B cell (primary cell): Measurements from ENCODE around the gene ZFP92. TPM values are rescaled to one million over a fixed set of nuclear protein-coding genes. Genes with fewer than 3 reads are reported as not detected.

Experiments
- ATAC-seq: fragments of 200-7000 bp; cut with Tn5 transposase; one replicate; pipeline ENCODE4 v1.10.0; 2021; ENCODE audit warnings: low read depth, mild to moderate bottlenecking, moderate number of reproducible peaks, moderate library complexity
- CTCF ChIA-PET: fragments of 350-600 bp; sonication (Branson Sonifier 250); formaldehyde crosslinking; loops from one replicate; lab custom pipeline; 2021; ENCODE audit warnings: antibody characterized with exemption, inconsistent platforms; lab: Charles Lee
- POLR2A ChIA-PET: fragments of 350-600 bp; sonication (Branson Sonifier 250); formaldehyde crosslinking; loops from one replicate; lab custom pipeline; 2021; ENCODE audit warnings: antibody characterized with exemption; lab: Charles Lee
- DNase-seq: peaks from one replicate; pipeline ENCODE4 v3.0.0; 2013
- H2AFZ ChIP-seq: 2 replicates; pipeline ENCODE4 v1.6.1; 2012; ENCODE audit warnings: mild to moderate bottlenecking, low read depth, low read length; ENCODE audit not compliant: insufficient read depth, poor library complexity, severe bottlenecking
- H3K27ac ChIP-seq, 2 donors: 1 replicate in 1 of 2; 2 replicates in 1 of 2; pipeline ENCODE4 v1.5.1; 2012 to 2013; ENCODE audit warnings: low read length in 2 of 2, mild to moderate bottlenecking in 2 of 2, moderate library complexity in 1 of 2
- H3K27me3 ChIP-seq, 4 experiments: fragments of 200-600 bp in 1 of 4; sonication (generic) in 1 of 4; replicated peaks in 1 of 4; 1 replicate in 2 of 4; 2 replicates in 2 of 4; pipeline versions ENCODE4 v1.6.1 to v1.7.0; 2013 to 2016; ENCODE audit warnings: low read length in 3 of 4, mild to moderate bottlenecking in 2 of 4, mixed read lengths in 1 of 4, moderate library complexity in 1 of 4; ENCODE audit not compliant: insufficient read depth in 4 of 4, control insufficient read depth in 3 of 4; ENCODE audit errors: control extremely low read depth in 1 of 4
- H3K36me3 ChIP-seq, 2 experiments: replicated peaks in 1 of 2; 1 replicate in 1 of 2; 2 replicates in 1 of 2; pipeline versions ENCODE4 v1.6.1 to v1.7.1; 2013; ENCODE audit warnings: low read length in 1 of 2; ENCODE audit not compliant: insufficient read depth in 2 of 2, control insufficient read depth in 1 of 2; ENCODE audit errors: control extremely low read depth in 1 of 2, extremely low read depth in 1 of 2
- H3K4me1 ChIP-seq, 2 donors: fragments of 200-600 bp in 1 of 2; sonication (generic) in 1 of 2; 1 replicate in 1 of 2; 2 replicates in 1 of 2; pipeline versions ENCODE4 v1.5.1 to v1.6.1; 2013 to 2017; ENCODE audit warnings: low read length in 2 of 2; ENCODE audit not compliant: control insufficient read depth in 2 of 2, insufficient read depth in 2 of 2
- H3K4me2 ChIP-seq: replicated peaks from 2 replicates; pipeline ENCODE3; 2012; ENCODE audit warnings: mild to moderate bottlenecking, low read depth, low read length; ENCODE audit not compliant: poor library complexity, severe bottlenecking
- H3K4me3 ChIP-seq, 5 experiments: fragments of 200-600 bp in 1 of 5; sonication (generic) in 1 of 5; 1 replicate in 3 of 5; 2 replicates in 2 of 5; pipeline versions ENCODE4 v1.5.1 to v1.7.0; 2011 to 2016; ENCODE audit warnings: low read length in 4 of 5, mild to moderate bottlenecking in 4 of 5, low read depth in 2 of 5, control low read depth in 1 of 5, moderate library complexity in 1 of 5; ENCODE audit not compliant: insufficient read depth in 1 of 5; ENCODE audit errors: control extremely low read depth in 1 of 5, extremely low read depth in 1 of 5
- H3K79me2 ChIP-seq: fragments of 200-600 bp; sonication (generic); one replicate; pipeline ENCODE4 v1.6.0; 2016; ENCODE audit warnings: low read length; ENCODE audit not compliant: control insufficient read depth, insufficient read depth
- H3K9ac ChIP-seq: fragments of 200-600 bp; sonication (generic); 2 replicates; pipeline ENCODE4 v1.6.1; 2017; ENCODE audit warnings: mild to moderate bottlenecking, low read length, moderate library complexity
- H3K9me3 ChIP-seq, 3 donors: one replicate each; pipeline versions ENCODE4 v1.6.1 to v1.7.1; 2013; ENCODE audit warnings: low read length in 2 of 3; ENCODE audit not compliant: control insufficient read depth in 2 of 3, insufficient read depth in 1 of 3; ENCODE audit errors: control extremely low read depth in 1 of 3
- H4K20me1 ChIP-seq: 2 replicates; pipeline ENCODE4 v1.6.0; 2012; ENCODE audit warnings: mild to moderate bottlenecking, low read length; ENCODE audit not compliant: insufficient read depth, control insufficient read depth, poor library complexity, severe bottlenecking
- H3K27ac Mint-ChIP-seq: one replicate; pipeline ENCODE4 v1.8.0; 2021; ENCODE audit warnings: mixed read lengths
- H3K27me3 Mint-ChIP-seq: one replicate; pipeline ENCODE4 v1.8.0; 2021; ENCODE audit warnings: mixed read lengths
- H3K4me1 Mint-ChIP-seq: one replicate; pipeline ENCODE4 v1.8.0; 2021; ENCODE audit warnings: mixed read lengths
- H3K4me3 Mint-ChIP-seq: one replicate; pipeline ENCODE4 v1.8.0; 2021; ENCODE audit warnings: mixed read lengths
- H3K9me3 Mint-ChIP-seq: one replicate; pipeline ENCODE4 v1.8.0; 2022; ENCODE audit warnings: mixed read lengths; ENCODE audit not compliant: insufficient read depth
- CTCF ChIP-seq: fragments of 200-600 bp; IDR thresholded peaks from one replicate; pipeline ENCODE4 v1.8.0; 2022; ENCODE audit warnings: antibody characterized with exemption, mild to moderate bottlenecking
- EZH2 ChIP-seq: IDR thresholded peaks from 2 replicates; pipeline ENCODE4 v1.6.1; 2012; ENCODE audit warnings: borderline replicate concordance, low read depth, mild to moderate bottlenecking, moderate library complexity, low read length; ENCODE audit not compliant: insufficient read depth, poor library complexity, severe bottlenecking
- WGBS: methylation state at CpG from one replicate; pipeline ENCODE4 v1.1.5; 2013; ENCODE audit warnings: missing lambda C conversion rate; ENCODE audit not compliant: insufficient coverage; 5-methylcytosine and 5-hydroxymethylcytosine counted together
- intact Hi-C: fragments of 100-400 bp; cut with micrococcal nuclease; formaldehyde crosslinking; loops from one replicate; pipeline ENCODE4 v1.10.0; 2022
- polyA plus RNA-seq: library from polyadenylated mRNA; depleted of rRNA; stranded (reverse); fragments of >200 nt; gene quantifications from 2 replicates; pipeline ENCODE4 v1.2.3, GENCODE V29; 2012
- total RNA-seq, 2 donors: library from RNA; stranded (reverse); fragments of 120-200 nt in 1 of 2; gene quantifications; 1 replicate in 1 of 2; 2 replicates in 1 of 2; pipeline versions ENCODE4 v1.2.3 to v1.2.4, GENCODE V29; 2013 to 2022

The ZFP92 gene
- total and polyA plus RNA-seq, 2 donors (not counting 1 experiment from before 2014, with no cell fraction given), result 0.24 to 1.6 TPM

GRCh38 chrX:153377727-153378126, 33.5 kb upstream of the ZFP92 start:
- Histone ChIP-seq H4K20me1 (no peaks in the 10 kb centered on the region), H3K4me2 (no peak overlapping the region), H3K4me3 (no peak overlapping the region), H3K27ac (no peak overlapping the region), H3K36me3 (no peaks in the 10 kb centered on the region), H3K27me3 (peaks cover 0 to 3% (median 0%) of the 10 kb centered on the region in 4 experiments), H3K79me2 (no peaks in the 10 kb centered on the region), H3K4me1 (no peaks in the 10 kb centered on the region), H3K9ac (no peak overlapping the region), H2AFZ (no peak overlapping the region), H3K9me3 (no peaks in the 10 kb centered on the region)
- POLR2A ChIA-PET, result no interaction called here
- intact Hi-C loops, result no loop called here
- Mint-ChIP-seq H3K9me3 (no peaks in the 10 kb centered on the region), H3K4me1 (no peaks in the 10 kb centered on the region), H3K4me3 (no peak overlapping the region), H3K27ac (no peak overlapping the region), H3K27me3 (no peaks in the 10 kb centered on the region)
- TF ChIP-seq EZH2 (no peak), CTCF (no peak)
- ATAC-seq, result no peak
- no CpG with 5 or more reads among the region's 3 CpGs for WGBS
- no peak for DNase-seq
- CTCF ChIA-PET, result no interaction called here

- H4K20me1 ChIP-seq, result no peaks in the 10 kb centered on the region
- CTCF ChIA-PET, result no interaction called here
- Mint-ChIP-seq H3K27ac (no peak overlapping the region), H3K27me3 (no peaks in the 10 kb centered on the region), H3K4me3 (no peak overlapping the region), H3K9me3 (no peaks in the 10 kb centered on the region), H3K4me1 (no peaks in the 10 kb centered on the region)
- intact Hi-C loops, result no loop called here
- no peak for ATAC-seq
- DNase-seq, result no peak
- POLR2A ChIA-PET, result no interaction called here
- WGBS, result 97% methylated on average over 4 of the region's 4 CpGs
- no peak overlapping the region for H3K4me2 ChIP-seq
- H3K27me3 ChIP-seq, result peaks cover 0 to 3% (median 0%) of the 10 kb centered on the region in 4 experiments
- TF ChIP-seq CTCF, result no peak
- no peak for TF ChIP-seq EZH2
- no peak overlapping the region for H3K9ac ChIP-seq
- H3K27ac ChIP-seq, result no peak overlapping the region
- H3K36me3 ChIP-seq, result no peaks in the 10 kb centered on the region
- no peaks in the 10 kb centered on the region for H3K79me2 ChIP-seq
- H3K4me1 ChIP-seq, result no peaks in the 10 kb centered on the region
- no peak overlapping the region for H3K4me3 ChIP-seq
- no peaks in the 10 kb centered on the region for H3K9me3 ChIP-seq
- H2AFZ ChIP-seq, result no peak overlapping the region
Measured at GRCh38 chrX:153378607-153379006, 32.7 kb upstream of the ZFP92 start.
